Osteocyte (in vitro differentiated cells): Measurements from ENCODE around the gene BLCAP. TPM values are rescaled to one million over a fixed set of nuclear protein-coding genes. Genes with fewer than 3 reads are reported as not detected.
A peak's percentile ranks its signal among the peaks of the same experiment; 100 is the strongest.

Experiments used
- DNase-seq: peaks from one replicate; pipeline ENCODE4 v3.0.0; 2021; ENCODE audit warnings: mixed read lengths; ENCODE audit not compliant: unreplicated experiment; ENCODE audit errors: extremely low spot score
- H3K27ac Mint-ChIP-seq: one replicate; pipeline ENCODE4 v1.8.0; 2021; ENCODE audit warnings: mild to moderate bottlenecking, mixed read lengths; ENCODE audit not compliant: unreplicated experiment
- H3K27me3 Mint-ChIP-seq: one replicate; pipeline ENCODE4 v1.8.0; 2021; ENCODE audit warnings: mixed read lengths; ENCODE audit not compliant: unreplicated experiment
- H3K36me3 Mint-ChIP-seq: one replicate; pipeline ENCODE4 v1.8.0; 2021; ENCODE audit warnings: mixed read lengths; ENCODE audit not compliant: unreplicated experiment
- H3K4me1 Mint-ChIP-seq: one replicate; pipeline ENCODE4 v1.8.0; 2021; ENCODE audit warnings: mixed read lengths; ENCODE audit not compliant: unreplicated experiment
- H3K4me3 Mint-ChIP-seq: one replicate; pipeline ENCODE4 v1.8.0; 2021; ENCODE audit warnings: mild to moderate bottlenecking, moderate library complexity, mixed read lengths; ENCODE audit not compliant: unreplicated experiment
- H3K9me3 Mint-ChIP-seq: one replicate; pipeline ENCODE4 v1.8.0; 2021; ENCODE audit warnings: mixed read lengths; ENCODE audit not compliant: unreplicated experiment
- total RNA-seq: library from RNA; stranded (reverse); gene quantifications from 2 replicates; pipeline ENCODE4 v1.2.1, GENCODE V29; 2021
- TF ChIP-seq, protein P1 (sequence below): fragments of 200-600 bp; sonication (generic); IDR thresholded peaks from 2 replicates; pipeline ENCODE4 v1.5.0; 2021; ENCODE audit warnings: antibody characterized with exemption, mild to moderate bottlenecking, moderate library complexity

BLCAP gene
- total RNA-seq, 1 donor from 2014 or later = 74.5 TPM

DNA sequence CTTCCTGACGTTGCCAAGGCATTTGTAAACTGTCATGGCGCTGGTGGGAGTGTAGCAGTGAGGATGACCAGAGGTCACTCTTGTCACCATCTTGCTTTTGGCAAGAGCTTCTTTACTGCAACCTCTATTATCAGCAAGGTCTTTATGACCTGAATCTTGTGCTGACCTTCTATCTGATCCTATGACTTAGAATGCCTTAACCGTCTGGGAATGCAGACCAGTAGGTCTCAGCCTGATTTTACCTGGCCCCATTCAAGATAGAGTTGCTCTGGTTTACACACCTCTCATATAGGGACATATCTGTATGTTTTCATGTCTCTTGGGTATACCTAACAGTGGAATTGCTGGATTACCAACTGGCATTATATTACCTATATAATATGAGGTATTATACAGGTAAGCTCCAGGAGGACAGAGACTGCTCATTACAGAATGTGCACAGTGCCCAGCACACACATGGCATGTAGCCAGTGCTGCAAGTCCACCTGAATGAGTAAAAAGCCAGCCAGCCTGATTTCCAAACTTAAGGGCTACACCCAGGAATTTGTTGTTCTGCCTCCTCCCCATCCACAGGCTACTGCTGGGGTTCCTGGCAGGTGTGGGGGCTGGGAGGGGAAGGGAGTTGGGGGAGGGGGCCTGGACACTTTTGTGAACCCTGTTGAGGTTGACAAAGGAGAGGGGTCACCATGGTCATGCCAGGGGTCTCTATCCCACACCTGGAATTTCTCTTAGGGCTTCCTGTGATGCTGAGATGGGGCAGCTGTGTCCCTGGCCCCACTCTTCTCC lies 35.2 kb upstream of the BLCAP start:
- peaks cover 57% of the 10 kb centered on the region for H3K27me3 Mint-ChIP-seq
- H3K4me3 Mint-ChIP-seq = no peak overlapping the region
- TF ChIP-seq, protein P1, sequence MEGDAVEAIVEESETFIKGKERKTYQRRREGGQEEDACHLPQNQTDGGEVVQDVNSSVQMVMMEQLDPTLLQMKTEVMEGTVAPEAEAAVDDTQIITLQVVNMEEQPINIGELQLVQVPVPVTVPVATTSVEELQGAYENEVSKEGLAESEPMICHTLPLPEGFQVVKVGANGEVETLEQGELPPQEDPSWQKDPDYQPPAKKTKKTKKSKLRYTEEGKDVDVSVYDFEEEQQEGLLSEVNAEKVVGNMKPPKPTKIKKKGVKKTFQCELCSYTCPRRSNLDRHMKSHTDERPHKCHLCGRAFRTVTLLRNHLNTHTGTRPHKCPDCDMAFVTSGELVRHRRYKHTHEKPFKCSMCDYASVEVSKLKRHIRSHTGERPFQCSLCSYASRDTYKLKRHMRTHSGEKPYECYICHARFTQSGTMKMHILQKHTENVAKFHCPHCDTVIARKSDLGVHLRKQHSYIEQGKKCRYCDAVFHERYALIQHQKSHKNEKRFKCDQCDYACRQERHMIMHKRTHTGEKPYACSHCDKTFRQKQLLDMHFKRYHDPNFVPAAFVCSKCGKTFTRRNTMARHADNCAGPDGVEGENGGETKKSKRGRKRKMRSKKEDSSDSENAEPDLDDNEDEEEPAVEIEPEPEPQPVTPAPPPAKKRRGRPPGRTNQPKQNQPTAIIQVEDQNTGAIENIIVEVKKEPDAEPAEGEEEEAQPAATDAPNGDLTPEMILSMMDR = no peak
- DNase-seq = peak; percentile 51
- H3K4me1 Mint-ChIP-seq = peaks cover 8% of the 10 kb centered on the region
- H3K36me3 Mint-ChIP-seq = no peaks in the 10 kb centered on the region
- no peak overlapping the region for H3K27ac Mint-ChIP-seq
- H3K9me3 Mint-ChIP-seq = no peaks in the 10 kb centered on the region

DNA sequence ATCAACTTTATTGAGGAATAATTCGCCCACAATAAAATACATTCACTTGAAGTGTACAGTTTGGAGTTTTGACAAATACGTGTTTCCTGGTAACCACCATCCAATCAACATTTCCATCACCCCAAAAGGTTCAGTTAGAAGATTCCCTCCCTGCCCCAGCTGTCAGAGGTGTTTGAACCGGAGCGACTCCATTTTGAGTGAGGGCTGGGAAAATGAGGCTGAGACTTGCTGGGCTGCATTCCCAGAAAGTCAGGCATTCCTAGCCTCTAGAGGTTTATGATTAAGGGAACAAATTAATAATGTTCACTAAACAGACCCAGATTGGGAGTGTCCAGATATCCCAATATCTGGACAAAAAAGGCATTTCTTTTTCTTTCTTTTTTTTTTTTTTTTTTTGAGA lies 33.0 kb upstream of the BLCAP start:
- Mint-ChIP-seq H3K27me3 (peaks cover 51% of the 10 kb centered on the region), H3K27ac (no peak overlapping the region), H3K4me3 (no peak overlapping the region), H3K4me1 (peaks cover 4% of the 10 kb centered on the region), H3K36me3 (no peaks in the 10 kb centered on the region), H3K9me3 (no peaks in the 10 kb centered on the region)
- TF ChIP-seq, protein P1 = no peak
- no peak for DNase-seq

DNA sequence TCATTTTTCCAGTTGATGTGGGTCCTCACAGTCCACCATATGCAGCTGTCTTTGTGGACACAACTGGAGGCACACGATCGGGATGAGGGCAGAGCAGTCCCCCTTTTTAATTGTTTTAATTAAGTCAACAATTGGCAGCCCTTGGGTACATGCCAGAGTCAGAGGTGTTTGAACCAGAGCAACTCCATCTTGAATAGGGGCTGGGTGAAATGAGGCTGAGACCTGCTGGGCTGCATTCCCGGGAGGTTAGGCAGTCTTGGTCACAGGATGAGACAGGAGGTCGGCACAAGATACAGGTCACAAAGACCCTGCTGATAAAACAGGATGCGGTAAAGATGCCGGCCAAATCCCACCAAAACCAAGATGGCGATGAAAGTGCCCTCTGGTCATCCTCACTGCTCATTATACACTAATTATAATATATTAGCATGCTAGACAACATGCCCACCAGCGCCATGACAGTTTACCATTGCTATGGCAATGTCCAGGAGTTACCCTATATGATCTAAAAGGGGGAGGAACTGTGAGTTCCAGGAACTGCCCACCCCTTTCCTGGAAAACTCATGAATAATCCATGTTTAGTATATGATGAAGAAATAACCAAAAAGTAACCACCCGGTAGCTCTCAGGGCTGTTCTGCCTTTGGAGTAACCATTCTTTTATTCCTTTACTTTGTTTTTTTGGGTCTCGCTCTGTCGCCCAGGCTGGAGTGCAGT lies 31.8 kb upstream of the BLCAP start:
- Mint-ChIP-seq H3K36me3 (no peaks in the 10 kb centered on the region), H3K27ac (no peak overlapping the region), H3K4me1 (no peaks in the 10 kb centered on the region), H3K9me3 (no peaks in the 10 kb centered on the region), H3K27me3 (peaks cover 53% of the 10 kb centered on the region), H3K4me3 (no peak overlapping the region)
- DNase-seq = no peak
- TF ChIP-seq, protein P1 = no peak

DNA sequence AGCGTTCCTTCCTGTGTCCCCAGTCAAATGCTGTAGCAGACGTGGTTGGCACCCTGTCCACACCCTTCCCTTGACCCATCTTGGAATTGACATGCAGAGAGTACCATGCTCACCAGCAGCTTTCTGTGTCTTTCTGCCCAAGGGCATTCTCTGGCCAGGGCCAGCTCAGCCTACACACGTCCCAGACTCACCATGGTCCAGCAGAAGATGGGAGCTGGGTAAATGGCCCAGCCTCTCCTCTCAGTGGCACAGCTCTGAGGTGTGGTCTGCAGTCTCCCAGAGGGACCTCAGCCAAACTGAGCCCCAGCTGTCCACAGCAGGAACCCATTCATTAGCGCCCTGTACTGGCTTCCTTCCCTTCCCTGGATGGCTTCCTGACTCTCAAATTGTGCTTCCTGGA lies 31.1 kb upstream of the BLCAP start:
- H3K27me3 Mint-ChIP-seq = peaks cover 60% of the 10 kb centered on the region
- no peak overlapping the region for H3K27ac Mint-ChIP-seq
- no peak for DNase-seq
- no peaks in the 10 kb centered on the region for H3K9me3 Mint-ChIP-seq
- no peak overlapping the region for H3K4me3 Mint-ChIP-seq
- H3K4me1 Mint-ChIP-seq = no peaks in the 10 kb centered on the region
- H3K36me3 Mint-ChIP-seq = no peaks in the 10 kb centered on the region
- TF ChIP-seq, protein P1 = no peak

DNA sequence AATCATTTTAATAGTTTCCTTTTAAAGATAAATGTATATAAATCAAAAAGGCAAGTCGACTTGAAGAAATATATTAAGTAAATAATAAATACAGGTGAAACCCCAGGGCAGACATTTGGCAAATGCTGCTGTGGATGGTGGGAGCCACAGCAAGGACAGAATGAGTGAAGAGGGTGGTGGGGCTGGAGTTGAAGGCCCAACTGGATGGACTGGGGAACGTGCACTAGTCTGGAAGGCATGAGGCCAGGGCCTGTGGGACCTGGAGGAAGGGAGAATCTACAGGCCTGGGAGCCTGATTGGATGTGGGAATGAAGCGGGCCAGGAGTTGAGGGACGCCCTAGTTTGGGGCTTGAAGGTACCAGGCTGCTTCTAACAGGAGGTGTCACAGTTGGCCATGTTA lies 30.6 kb upstream of the BLCAP start:
- Mint-ChIP-seq H3K27me3 (peaks cover 64% of the 10 kb centered on the region), H3K4me1 (no peaks in the 10 kb centered on the region), H3K4me3 (no peak overlapping the region), H3K27ac (no peak overlapping the region), H3K36me3 (no peaks in the 10 kb centered on the region), H3K9me3 (no peaks in the 10 kb centered on the region)
- TF ChIP-seq, protein P1 = no peak
- no peak for DNase-seq
